HG03196 (cell line): Measurements from ENCODE around the gene DMAC2L.
A peak's percentile ranks its signal among the peaks of the same experiment; 100 is the strongest.
"Not testable (repeated sequence)": the region's sequence is repeated elsewhere in the genome, so short reads cannot be mapped to it uniquely, and the experiment has no call there.

Experiments
- ATAC-seq: cut with Tn5 transposase; IDR thresholded peaks from one replicate; pipeline ENCODE4 v1.9.1; 2021; ENCODE audit not compliant: unreplicated experiment

DMAC2L gene, protein sequence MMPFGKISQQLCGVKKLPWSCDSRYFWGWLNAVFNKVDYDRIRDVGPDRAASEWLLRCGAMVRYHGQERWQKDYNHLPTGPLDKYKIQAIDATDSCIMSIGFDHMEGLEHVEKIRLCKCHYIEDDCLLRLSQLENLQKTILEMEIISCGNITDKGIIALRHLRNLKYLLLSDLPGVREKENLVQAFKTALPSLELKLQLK

GRCh38 chr14:50311972-50312733 is at the start of gene DMAC2L, which contains the start of gene L2HGDH:
TSS of gene DMAC2L (plus strand) at chr14:50312324. CDS start at chr14:50321488, 9,164 bp downstream.
TSS of gene L2HGDH (minus strand) at chr14:50312229. CDS start at chr14:50312150, 79 bp downstream.
- peak; percentile 92 for ATAC-seq

DNA sequence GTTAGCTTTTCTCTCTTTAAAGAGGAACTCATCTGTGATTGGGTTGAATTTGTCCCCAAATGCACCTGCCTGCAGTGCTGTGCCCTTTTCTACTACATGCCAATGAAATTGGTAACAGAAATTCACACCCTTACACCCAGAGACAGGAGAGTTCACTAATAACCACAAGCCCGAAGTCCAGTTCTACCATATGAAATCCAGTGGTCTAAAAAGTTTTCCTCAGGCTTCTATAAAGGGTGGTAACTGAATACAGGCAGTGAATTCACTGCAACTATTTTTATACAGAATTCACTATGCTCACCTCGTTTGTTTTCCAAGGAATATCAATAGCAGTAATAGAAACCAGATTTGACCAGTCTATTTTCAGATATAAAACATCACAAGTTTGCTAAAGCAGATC is 49.3 kb upstream of the DMAC2L start:
- no peak for ATAC-seq

DNA sequence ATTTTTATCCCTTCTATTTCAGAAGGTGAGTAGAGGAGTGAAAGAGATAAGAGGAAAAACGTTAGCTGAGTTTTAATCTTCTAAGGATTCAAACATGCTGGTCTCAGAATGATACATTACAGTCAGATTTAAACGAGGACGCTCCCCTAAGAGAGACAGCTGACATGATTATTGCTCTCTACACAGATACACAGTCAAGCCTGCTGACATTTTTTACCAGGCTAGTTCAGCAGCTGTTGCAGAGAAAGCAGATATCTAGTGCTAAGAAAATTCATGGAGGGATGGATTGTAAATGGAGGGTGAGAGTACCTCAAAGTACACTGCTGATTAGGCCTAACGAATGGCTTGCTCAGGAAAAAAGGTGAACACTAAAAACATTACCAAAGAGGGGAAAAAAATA is 48.8 kb upstream of the DMAC2L start:
- ATAC-seq = no peak

DNA sequence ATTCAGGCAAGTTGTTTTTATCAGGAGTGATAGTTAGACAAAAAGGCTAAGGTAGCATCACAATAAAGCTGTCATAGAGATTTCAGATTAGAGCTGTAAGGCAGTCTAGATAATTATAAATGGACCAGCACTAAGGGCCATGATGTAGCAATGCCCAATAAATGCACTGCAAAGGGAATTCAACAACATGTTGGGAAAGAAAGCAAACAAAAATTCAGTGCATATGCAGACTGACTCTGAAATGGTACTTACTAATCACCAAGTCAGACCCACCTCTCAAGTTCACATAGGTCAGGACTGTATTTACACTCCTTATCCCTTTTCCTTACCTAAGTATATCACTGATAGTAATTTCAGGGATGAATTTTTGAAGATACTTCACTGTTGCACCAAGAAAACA is 47.1 kb upstream of the DMAC2L start:
- ATAC-seq = no peak

DNA sequence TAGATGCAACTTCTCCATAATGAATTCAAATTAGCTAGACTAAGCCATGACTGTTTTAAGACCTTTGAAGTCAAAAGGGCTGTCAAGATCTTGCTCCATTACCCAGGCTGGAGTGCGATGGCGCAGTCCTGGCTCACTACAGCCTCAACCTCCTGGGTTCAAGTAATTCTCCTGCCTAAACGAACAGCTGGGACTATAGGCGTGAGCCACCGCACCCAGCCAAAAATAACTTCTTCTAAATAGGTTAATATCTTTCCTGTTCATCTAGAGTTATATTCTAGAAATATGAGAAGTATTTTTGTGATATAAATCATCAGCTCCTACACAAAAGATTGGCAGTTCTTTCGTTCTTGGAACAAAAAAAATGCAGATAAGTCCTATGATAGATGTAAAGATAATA is 41.2 kb upstream of the DMAC2L start:
- ATAC-seq = no peak

DNA sequence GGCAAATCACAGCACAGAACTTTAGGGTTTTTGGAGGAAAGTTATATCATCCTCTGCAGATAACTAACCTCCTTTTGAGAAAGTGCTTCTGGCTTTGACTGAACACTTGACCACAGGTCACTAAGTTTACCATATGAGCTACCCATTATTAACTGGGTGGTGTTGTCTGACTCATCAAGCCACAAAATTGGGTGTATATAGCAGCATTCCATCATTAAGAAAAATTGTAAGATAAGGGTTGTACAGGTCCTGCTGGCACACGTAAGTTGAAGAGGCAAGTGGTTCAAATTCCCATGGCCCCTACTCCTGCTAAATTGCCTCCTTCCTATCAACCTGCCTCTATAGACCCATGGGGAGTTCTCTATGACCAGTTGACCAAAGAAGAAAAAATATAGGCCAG is 39.6 kb upstream of the DMAC2L start:
- ATAC-seq = no peak

DNA sequence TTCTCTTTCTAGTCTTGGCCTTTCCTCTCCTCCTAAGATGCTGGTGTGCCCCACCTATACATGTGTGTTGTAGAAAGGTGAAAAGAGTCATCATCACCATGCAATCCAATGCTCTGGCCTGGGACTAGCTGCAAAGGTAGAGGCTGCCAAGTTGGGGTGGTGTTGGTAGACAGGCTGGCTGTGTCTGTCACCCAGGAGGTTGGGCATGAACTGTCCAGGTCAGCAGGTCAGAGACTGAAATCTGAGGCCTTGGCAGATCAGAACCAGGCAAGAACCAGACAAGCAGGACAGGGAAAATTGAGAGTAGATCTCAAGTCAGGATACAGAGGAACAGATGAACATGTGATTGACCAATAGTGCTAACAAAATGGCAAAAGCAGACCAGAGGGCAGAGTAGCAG is 26.3 kb upstream of the DMAC2L start:
- no peak for ATAC-seq

- ATAC-seq = no peak
These were observed 24.0 kb upstream of the DMAC2L start for GRCh38 chr14:50288146-50288545.

- ATAC-seq = no peak
These were observed 21.8 kb upstream of the DMAC2L start for GRCh38 chr14:50290306-50290705.

DNA sequence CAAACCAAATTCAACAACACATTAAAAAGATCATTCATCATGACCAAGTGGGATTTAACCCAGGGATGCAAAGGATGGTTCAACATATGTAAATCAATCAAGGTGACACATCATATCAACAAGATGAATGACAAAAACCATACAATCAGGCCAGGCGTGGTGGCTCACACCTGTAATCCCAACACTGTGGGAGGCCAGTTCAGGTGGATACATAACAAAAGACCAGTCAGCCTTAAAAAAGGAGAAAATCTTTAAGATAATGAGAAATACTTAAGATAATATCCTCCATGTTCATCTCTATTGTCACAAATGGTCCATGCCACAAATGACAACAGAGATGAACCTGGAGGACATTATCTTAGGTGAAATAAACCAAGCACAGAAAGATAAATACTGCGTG is 12.5 kb upstream of the DMAC2L start:
- ATAC-seq = no peak

DNA sequence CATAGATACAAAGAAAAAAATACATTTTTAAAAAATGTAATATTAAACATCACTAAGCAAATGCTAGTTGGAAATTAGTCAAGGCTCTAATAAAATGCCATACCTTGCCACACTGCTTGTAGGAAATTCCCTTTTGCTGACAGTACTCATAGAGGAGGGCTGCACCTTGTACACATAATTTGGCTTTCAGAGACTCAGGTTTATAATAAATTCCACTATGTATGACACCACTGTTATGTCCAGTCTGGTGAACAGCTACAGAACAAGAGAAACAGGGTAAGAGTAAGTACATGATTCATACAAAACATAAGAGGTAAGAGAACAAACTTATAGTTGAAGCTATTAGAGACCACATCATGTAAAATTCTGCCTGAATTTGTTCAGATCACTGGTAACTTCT is 10.2 kb upstream of the DMAC2L start:
- no peak for ATAC-seq

GRCh38 chr14:50303744-50304471 is 8.2 kb upstream of the DMAC2L start:
- no peak for ATAC-seq

DNA sequence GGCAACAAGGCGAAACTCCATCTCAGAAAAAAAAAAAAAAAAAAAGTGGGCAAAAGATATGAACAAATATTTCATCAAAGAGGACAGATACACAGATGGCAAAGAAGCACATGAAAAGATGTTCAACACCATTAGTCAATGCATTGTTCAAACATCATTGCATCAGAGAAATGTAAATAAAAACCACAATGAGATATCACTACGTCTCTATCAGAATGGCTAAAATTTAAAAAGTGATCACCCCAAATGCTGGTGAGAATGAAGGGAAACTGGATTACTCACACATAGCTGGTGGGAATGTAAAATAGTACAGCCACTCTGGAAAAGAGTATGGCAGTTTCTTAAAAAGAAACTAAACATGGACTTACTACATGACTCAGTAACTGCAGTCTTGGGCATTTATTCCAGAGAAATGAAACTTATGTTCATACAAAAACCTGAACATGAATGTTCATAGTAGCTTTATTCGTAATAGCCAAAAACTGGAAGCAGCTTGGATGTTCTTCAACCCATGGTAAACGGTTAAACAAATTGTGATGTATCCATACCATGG is 3.7 kb upstream of the DMAC2L start:
- ATAC-seq = no peak

DNA sequence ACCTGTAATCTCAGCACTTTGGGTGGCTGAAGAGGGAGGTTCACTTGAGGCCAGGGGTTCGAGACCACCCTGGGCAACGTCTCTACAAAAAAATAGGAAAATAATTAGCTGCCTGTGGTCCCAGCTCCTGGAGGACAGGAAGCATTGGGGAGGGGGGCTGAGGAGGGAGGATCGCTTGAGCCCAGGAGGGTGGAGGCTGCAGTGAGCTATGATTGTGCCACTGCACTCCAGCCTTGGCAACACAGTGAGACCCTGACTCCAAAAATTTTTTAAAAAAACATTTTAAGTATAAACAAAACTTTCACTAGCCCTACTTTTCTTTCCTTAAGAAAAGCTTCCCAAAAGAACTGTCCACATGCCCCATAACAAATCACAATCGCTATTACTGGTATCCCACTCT is 1.7 kb upstream of the DMAC2L start:
- no peak for ATAC-seq

DNA sequence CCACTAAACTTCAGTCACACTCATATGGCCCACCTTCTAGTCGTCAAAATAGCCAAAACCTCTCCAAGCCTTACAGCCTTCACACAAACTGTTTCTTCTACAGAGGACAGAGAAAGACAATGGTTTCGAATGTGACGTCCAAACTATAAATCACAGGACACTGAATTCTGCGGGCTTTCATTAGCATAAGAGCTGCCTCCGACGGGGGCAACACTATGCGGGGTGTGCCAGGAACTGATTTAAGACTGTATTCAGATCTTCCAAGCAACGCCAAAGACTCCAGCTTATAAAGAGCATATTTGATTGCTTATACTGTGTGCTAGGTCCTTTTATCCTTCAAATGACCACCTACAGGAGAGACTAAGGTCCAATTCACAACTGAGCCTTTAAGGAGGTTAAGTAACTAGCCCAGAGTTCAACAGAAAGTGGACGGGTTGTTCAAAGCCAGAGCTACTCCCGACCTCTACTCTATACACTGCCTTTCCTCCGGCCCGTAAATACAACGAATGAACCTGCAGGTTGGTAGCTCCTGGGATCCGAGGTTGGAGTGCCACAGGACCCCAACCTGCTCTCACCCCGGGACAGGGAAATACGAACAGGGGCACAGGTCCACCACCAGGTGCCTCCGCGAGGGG is 670 bp upstream of the DMAC2L start:
- no peak for ATAC-seq

- no peak for ATAC-seq
These were observed 570 bp downstream of the DMAC2L start for GRCh38 chr14:50312734-50313054.

GRCh38 chr14:50314098-50314497 is 2.0 kb downstream of the DMAC2L start:
- not testable (repeated sequence) for ATAC-seq

DNA sequence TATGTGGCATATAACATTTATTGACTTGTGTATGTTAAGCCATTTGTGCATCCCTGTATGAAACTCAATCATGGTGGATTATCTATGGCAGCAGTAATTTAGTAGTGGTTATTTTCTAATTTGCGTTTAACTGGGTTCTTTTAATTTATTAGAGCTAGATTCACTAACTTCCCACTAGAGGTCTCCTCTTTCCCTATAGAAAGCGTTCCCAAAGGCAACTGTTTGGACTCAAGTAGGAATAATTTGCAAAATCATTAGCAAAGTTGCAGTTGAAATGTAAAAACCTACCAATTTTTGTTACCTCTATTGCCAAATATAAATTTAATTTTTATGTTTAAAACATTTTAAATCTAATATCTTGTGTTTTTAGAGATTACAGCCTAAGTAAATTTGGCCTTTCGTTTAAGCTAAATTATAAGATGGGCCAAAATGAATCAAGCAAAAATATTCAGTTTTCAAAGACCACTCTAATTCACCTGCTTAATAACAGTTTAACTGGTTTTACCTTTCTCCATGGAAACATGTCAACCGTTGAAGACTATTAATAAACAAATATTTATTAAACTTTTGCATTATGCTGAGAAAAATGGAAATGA is 6.0 kb downstream of the DMAC2L start:
- ATAC-seq = no peak

DNA sequence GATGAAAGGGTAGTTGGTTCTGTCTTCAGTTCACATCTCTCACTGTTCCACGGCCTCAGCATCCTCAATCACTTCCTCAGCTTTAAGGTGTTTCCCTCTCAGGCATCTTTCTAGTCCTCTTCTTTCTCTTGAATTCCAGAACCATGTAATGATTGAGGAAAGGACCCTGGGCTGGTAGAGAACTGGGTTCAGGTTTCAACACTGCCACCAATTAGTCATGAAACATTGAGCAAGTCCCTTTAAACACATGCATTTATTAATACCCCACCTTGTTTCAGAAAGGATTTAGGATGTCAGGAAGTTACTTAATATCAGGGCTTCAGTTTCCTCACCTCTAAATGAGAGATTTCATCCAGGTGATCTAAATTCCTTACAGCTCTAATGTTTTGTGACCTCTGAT is 7.2 kb downstream of the DMAC2L start:
- ATAC-seq = no peak

DNA sequence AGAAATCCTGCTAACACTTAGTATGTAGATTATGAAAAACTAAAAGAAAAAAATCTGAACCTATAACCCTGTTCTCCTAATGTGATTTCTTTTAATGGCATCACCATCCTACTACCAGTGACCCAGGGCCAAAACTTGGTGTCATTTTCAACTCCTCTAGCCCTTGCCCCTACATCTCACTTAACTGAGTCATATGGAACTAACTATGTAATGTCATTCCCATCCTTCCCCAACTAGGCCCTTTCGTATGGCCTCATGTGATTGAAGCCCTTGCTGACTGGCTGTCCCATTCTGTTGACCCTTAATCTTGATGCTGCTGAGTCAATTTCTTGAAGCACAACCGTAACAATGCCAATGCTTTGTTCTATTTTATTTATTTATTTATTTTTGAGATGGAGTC is 7.6 kb downstream of the DMAC2L start:
- no peak for ATAC-seq

DNA sequence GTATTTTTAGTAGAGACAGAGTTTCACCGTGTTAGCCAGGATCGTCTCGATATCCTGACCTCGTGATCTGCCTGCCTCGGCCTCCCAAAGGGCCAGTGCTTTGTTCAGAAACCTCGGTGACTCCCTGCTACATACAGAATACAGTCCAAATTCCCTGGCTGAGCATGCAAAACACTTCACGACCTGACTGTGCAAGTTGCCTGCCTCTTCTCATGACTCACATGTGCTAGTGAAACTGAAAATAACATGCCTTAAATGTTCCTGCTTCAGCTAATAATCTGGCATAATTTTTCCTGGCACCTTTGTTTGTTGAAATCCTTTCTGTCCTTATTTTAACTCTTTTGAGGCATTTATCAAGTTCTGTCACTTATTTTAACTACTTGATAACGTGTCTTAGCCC is 8.2 kb downstream of the DMAC2L start:
- ATAC-seq = no peak
